HG03442 (cell line): ENCODE data around the gene CARD9.
"Not testable (repeated sequence)": the region's sequence is repeated elsewhere in the genome, so short reads cannot be mapped to it uniquely, and the experiment has no call there.

ENCODE experiments used
- ATAC-seq: cut with Tn5 transposase; IDR thresholded peaks from one replicate; pipeline ENCODE4 v1.9.1; 2021; ENCODE audit warnings: mild to moderate bottlenecking, moderate library complexity; ENCODE audit not compliant: unreplicated experiment

The CARD9 gene

DNA sequence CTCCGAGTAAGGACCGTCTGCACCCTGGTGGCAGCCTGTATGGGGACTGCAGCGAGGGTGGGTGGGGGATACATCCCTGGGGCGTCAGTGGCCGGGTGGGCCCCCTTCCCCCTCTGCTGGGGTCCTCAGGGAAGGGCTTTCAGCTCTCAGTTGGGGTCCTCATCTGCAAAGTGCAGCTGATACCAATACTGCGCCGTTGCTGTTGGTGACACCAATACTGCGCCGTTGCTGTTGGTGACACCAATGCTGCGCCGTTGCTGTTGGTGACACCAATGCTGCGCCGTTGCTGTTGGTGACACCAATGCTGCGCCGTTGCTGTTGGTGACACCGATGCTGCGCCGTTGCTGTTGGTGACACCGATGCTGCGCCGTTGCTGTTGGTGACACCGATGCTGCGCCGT is 21.6 kb downstream of the CARD9 start:
- not testable (repeated sequence) for ATAC-seq

DNA sequence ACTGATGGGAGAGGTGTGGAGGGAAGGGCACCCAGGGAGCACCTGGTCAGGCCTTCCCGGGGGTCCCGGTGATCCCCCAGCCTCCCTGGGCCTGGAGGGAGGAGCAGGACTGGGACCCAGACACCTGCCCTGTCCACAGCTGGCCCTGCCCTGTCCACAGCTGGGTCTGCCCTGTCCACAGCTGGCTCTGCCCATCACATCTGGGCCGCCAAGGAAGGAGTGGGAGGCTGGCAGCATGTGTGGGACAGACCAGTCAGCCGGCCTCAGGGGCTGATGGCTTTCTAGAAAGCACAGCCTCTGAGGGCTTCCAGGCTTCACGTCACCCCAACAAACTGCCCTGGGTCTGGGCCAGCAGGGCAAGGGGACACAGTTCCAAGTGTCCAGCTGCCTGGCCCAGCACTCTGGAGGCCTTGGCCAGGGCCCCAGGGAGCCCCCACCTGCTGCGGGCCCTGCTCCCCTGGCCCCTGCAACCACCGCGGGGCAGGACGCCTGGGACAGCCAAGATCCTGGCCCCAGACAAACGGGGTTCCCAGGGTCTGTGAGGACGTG is 22.1 kb downstream of the CARD9 start:
- ATAC-seq: no peak

DNA sequence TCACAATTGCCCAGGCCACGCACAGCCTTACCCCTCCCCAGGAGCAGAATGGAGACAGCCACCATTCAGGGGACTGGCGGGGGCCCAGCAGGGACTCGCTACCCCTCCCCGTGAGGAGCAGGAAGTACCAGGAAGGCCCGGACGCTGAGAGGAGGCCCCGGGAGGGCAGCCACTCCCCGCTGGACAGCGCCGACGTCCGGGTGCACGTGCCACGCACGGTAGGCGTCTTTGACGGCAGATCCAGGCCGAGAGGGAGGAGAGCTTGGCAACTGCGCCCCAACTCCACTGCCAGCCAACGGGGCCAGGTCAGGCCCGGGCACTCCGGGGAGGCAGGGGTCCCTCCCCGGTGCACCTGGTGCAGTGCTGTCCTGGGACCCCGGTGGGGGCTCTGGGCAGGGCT is 23.9 kb downstream of the CARD9 start:
- no peak for ATAC-seq

- ATAC-seq: no peak
Observed at GRCh38 chr9:136348691-136349090, 24.8 kb downstream of the CARD9 start.

DNA sequence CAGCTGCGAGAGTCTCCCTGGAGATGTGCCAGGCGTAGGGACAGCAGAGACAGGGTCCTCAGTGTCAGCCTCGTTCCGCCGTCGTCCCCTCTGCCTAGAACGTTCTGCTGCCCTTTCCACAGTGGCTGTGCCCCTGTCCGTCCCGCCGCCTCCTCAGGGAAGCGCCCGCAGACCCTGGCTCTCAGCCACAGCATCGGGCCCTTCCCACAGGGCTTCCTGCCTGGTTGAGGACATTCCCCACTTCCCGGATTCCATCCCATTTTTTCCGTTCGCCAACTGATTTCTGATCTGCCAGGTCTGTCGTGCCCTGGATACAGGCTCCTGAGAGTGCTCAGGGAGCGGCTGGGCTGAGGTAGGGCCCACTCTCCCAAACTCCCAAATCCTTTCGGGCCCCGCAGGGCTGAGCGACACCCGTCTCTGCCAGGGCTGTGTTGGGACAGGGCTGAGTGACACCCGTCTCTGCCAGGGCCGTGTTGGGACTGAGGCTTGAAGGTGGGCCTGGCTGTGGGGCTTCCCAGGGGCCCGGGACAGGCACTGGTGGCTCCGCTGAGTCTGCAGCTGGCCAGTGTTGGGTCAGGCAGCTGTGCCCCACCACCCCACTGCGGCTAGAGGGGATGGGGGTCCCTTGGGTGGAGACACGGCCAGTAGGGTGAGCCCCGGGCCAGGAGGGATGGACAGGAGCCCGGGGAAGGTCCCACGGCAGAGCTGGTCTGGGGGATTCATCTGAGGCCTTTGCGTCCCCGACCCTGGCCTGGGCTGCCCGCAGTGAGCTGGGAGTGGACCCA is 25.8 kb downstream of the CARD9 start:
- no peak for ATAC-seq

GRCh38 chr9:136346927-136347465 is 26.5 kb downstream of the CARD9 start:
- ATAC-seq: no peak

DNA sequence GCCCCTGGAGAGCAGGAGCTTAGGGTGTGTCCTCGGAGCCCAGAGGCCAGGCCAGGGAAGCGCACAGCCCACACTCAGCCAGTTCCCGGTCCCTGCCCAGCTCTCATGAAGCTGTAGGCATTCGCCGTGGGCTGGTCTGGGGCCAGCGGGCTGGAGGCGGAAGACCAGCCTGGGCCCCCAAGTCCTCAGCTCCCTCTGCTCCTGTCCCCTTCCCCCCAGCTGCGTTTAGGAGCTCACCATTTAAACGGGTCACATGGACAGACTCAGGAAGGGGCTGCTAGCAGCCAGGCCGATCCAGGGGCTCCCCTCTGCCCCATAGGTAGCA is 27.4 kb downstream of the CARD9 start:
- no peak for ATAC-seq

DNA sequence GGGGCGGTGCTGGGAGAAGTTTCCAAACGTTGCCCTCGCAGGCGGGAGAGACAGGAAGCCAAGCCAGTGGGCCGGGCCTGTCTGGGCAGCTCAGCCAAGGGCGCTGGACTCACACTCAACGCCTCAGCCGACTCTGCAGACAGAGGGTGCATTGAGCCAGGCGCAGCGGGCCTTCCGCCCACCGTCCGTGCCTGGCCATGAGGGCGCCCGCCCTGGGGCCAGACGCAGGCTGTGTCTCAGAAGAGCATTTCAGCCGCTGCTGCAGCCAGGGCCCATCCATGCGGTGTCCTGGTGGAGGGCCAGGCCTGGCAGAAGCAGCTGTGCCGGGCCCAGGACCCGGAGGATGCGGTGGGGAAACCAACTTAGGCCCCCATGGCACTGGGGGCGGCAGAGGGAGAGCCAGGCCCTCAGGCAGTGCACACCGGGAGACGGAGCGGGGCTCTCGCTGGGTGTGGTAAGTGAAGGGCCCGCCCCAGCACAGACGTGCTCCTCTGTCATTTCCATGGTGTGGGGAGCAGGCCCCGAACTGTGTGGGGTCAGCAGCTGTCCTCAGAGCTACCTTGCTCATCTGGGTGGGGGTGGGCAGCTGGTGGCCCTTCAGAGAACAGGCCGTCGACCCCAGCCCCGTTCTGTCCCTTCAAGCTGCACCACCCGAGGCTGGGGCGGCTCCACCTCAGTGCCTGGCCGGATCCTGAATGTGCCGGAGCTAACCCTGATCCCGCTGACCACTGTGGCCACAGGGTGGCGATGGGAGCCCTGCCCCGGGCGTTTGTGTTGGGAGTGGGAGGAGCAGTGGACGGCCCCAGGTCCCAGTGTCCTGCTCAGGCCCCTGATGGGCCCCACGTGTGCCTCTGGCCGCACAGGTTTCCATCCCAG is 27.9 kb downstream of the CARD9 start:
- ATAC-seq: no peak

DNA sequence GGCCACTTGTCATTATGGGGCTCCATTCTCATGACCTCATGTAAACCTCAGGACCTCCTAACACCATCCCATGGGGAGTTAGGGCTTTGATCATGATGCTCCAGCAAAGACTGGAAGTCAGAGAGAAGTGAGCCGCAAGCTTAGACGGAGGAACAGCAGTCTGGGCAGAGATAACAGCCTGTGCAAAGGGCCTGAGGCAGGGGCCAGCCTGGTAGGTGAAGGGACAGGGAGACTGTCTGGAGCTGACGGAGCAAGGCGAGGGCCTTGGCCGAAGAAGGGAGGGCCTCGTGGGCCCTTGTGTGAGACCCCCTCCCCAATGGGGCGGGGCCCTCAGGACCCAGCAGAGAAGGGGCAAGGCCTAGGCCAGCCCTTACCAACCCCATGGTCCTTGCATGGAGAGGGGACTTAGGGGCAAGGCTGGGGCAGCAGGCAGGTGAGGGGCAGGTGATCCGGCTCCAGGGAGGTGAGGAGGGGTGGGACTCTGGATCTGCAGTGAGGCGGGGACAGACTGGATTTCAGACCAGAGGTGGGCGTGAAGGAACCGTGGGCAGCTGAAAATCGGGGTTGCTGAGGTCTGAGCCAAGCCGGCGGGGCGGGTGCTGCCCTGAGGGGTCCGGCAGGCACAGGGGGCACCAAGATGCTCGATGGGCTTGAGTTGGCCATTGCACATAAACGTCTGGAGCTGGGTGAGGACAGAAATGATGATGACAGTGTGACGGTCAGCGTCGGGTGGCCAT is 28.8 kb downstream of the CARD9 start:
- ATAC-seq: no peak

- ATAC-seq: no peak
Observed at GRCh38 chr9:136343884-136344269, 29.6 kb downstream of the CARD9 start.

GRCh38 chr9:136343121-136343883 is 30.2 kb downstream of the CARD9 start:
- ATAC-seq: no peak

GRCh38 chr9:136342181-136343120 is 31.0 kb downstream of the CARD9 start:
- no peak for ATAC-seq

GRCh38 chr9:136341769-136342168 is 31.7 kb downstream of the CARD9 start:
- no peak for ATAC-seq

DNA sequence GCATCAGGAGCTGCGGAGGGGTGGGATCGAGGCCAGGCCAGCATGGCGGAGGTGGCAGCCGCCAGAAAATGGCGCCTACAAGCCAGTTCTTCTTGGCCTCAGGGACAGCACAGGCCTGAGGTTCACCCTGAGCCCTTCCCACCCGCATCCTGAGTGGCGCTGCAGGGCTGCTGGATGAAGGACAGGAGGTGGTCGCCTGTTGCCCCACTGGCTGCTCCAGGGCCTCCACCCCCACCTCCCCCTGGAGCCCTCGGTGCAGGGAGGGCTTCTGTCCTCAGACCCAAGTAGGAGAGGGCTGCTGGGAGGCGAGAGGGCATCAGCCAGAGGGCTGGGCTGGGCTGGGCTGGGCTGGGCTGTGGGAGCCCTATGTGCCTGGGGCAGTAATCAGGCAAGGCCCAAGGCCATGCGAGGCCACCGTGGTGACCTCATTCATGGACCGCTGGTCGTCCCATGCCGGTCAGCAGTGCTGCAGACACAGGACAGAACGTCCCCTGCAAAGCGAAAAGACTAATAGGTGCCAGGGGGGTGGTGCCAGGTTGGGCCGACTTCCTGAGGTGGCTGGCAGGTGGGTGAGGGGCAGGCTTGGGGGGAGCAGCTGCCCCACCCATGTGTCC is 32.3 kb downstream of the CARD9 start:
- no peak for ATAC-seq

DNA sequence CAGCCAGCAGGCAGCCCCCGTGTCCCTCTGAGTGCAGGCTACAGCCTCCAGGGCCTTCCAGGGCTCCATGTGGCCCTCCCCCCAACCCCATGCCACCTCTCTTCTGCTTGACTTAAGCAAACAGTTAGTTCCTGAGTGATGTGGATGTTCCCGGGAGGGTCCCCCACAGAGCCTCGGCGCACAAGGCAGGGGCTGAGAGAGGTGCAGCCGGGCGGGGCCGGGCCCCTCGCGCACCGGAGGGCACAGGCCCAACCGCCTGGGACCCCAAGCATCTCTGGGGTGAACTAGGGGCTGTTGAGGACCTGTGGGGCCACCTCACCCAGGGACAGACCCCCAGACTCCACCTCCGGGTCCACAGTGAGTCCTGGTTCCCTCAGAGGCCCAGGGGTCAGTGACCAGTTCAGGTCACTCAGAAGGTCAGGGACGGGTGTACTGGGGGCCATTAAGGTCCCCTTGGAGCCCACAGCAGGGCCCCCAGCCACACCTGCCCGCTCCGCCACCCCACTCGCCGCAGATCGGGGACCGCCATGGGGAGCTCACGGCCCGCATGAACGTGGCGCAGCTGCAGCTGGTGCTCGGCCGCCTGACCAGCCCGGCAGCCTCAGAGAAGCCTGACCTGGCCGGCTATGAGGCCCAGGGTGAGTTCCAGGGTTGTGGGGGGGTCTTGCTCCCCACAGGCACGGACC is 33.0 kb downstream of the CARD9 start:
- no peak for ATAC-seq

DNA sequence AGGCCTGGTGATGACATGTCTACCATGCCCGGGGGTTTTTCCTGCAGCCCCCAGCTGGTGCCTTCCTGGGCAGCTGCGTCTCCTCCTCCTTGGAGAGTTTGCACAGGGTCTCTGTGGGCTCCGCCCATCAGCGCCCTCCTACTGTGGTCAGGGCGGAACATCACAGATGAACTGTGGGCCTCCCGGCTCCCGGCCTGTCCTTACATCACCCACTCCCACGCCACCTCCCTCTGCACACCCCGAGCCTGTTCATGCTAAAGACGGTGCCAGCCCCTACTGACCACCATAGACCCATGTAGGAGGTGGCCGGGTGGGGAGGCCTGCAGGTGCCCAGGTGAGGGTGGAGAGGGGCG is 33.5 kb downstream of the CARD9 start:
- no peak for ATAC-seq

GRCh38 chr9:136339173-136339957 is 34.1 kb downstream of the CARD9 start:
- ATAC-seq: no peak

GRCh38 chr9:136338511-136338910 is 35.0 kb downstream of the CARD9 start:
- no peak for ATAC-seq
